Iris pigment epithelial cell (primary cell): Measurements from ENCODE around the gene DNAJC9.
"Not testable (repeated sequence)": the region's sequence is repeated elsewhere in the genome, so short reads cannot be mapped to it uniquely, and the experiment has no call there.

Source experiments
- DNase-seq: peaks from one replicate; pipeline ENCODE4 v3.0.0-alpha.2; 2011; ENCODE audit warnings: low read depth

Gene DNAJC9, protein sequence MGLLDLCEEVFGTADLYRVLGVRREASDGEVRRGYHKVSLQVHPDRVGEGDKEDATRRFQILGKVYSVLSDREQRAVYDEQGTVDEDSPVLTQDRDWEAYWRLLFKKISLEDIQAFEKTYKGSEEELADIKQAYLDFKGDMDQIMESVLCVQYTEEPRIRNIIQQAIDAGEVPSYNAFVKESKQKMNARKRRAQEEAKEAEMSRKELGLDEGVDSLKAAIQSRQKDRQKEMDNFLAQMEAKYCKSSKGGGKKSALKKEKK

DNA sequence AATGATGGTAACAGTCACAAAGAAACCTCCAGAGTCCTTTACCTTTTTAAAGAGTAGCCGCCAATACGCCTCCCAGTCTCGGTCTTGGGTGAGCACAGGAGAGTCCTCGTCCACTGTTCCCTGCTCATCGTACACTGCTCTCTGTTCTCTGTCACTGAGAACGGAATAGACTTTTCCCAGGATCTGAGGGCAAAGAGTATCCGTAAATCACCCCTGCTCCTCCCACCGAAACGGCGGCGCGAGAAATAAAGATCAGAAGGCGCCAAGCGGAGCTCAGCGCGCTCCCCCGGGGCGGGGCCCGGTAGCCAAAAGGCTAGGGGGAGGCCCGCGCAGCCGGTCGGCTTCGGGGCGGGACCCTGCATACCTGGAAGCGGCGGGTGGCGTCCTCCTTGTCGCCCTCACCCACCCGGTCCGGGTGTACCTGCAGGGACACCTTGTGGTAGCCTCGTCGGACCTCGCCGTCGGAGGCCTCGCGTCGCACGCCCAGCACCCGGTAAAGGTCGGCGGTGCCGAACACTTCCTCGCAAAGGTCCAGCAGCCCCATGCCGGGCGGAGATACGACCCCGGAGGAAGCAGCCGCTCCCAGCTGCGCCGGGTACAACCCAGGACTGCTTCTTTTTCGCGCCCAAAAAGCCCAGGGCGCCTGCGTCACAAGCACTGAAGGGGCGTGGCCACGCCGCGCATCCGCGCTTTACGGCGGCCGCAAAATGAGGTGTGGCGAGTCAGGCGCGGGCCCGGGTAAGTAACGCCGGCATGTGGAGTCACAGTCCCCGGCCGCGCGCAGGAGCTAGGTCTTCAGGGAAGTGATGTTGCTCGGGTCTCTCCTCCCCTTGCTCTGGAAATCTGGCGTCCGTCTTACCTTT lies at the start of gene DNAJC9:
DNAJC9 (minus strand) TSS at position 610 of the 863 bp plus-strand sequence; CDS start at position 544, 66 bp downstream.
- peak; percentile 92 for DNase-seq

GRCh38 chr10:73293461-73293860 lies 46.4 kb upstream of the DNAJC9 start:
- DNase-seq: no peak

DNA sequence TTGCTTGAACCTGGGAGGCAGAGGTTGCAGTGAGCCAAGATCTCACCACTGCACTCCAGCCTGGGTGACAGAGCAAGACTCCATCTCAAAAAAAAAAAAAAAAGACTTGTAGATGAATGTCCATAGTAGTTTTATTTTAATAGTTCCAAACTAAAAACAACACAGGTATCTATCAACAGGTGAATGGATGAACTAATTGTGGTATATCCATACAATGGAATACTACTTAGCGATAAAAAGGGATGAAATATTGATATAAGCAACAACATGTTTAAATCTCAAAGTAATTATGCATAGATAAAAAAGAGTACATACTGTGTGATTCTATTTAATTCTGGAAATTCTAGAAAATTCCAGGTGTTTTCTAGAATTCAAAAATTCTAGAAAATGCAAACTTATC lies 42.9 kb upstream of the DNAJC9 start:
- DNase-seq: no peak

DNA sequence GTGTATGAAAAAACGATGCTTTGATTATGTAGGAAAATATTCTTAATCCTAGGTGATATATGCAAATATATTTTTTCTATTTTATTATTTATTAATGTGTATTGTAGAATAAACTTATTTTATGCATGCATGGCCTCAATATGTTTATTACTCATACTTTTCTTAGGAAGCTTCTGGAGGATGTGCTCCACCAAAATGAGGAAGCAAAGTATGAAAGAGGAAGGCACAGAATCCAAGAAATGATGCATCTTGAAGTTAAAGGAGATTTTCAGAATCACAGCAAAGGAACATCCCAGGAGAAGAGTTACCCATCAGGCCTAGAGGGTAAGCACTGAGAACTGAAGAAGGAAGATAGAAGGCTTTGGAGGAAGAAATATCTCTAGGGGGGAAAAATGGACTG lies 40.4 kb upstream of the DNAJC9 start:
- DNase-seq: no peak

DNA sequence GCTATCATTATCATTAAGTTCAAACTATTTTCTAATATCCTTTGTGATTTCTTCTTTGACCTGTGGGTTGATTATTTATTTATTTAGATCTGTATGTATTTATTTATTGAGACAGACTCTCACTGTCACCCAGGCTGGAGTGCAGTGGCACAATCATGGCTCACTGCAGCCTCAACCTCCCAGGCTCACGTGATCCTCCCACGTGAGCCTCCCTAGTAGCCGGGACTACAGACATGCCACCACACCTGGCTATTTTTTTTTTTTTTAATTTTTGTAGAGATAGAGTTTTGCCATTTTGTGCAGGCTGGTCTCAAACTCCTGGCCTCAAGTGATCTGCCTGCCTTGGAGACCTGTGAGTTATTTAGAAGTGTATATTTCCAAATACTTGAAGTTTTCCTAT lies 34.0 kb upstream of the DNAJC9 start:
- no peak for DNase-seq

DNA sequence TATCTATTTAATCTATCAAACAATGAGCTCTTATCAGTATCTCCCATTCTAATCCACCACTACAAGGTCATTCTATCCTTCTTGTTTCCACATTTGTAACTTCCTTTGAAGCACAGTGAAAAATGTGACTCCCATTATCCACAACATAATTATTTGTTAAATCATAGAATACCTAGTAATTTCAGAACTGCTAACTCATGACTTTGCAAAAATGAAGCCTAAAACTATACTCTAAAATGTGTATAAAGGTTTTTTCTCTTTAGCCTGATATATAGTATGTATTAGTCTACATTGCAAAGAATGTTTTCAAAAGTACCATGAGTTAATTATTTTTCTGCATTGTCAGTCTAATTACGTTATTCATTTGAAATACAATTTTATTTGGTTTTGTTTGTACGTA lies 17.4 kb upstream of the DNAJC9 start:
- no peak for DNase-seq

DNA sequence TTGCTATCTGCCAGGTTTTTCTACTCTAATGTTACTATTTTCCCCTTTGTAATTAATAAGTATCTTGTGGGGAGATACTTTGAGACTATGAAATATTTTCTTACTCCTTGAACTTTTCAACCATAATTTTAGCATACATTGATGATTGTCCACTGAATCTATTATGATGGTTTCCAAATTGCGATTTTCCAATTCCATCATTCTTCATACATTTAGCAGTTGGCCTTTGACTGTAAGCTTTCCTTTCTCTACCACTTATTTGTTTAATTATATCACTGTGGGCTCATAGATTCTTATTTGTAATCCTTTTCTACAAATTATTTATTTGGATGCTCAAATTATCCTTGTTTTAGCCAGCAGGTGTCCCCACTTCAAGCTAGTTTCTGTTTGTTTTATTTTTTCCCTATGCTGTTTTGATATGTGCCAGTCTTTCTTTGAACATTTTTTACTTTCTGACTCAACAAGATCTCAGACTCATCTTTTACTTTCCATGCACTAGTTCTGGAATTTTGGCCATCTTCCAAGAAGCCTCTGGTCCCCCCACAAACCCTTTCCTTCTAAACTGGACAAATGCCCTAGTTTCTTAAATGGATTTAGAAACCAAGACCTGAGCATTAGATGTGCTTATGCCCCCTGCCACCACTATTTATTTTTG lies 16.8 kb upstream of the DNAJC9 start:
- DNase-seq: peak; percentile 54

DNA sequence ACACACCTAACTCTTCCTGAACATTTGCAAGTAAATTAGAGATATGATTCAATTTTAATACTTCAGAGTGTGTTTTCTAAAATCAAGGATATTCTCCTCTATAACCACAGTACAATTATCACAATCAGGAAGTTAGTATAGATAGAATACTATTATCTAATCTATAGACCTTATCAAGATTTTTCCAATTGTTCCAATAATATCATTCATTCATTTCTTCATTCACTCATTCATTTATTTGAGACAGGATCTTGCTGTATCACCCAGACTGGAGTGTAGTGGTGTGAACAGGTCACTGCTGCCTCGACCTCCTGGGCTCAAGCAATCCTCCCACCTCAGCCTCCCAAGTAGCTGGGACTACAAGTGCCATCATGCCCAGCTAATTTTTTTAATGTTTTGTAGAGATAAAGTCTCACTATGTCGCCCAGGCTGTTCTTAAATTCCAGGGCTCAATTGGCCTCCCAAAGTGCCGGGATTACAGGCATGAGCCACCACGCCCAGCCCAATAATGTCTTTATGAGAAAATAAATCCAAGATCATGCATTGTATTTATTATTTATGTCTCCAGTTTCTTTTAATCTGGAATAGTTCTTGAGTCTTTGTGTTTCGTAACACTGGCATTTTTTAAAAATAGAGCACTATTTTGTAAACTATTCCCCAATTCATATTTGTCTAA lies 16.0 kb upstream of the DNAJC9 start:
- DNase-seq: no peak

GRCh38 chr10:73262105-73262730 lies 15.2 kb upstream of the DNAJC9 start:
- peak; percentile 77 for DNase-seq

DNA sequence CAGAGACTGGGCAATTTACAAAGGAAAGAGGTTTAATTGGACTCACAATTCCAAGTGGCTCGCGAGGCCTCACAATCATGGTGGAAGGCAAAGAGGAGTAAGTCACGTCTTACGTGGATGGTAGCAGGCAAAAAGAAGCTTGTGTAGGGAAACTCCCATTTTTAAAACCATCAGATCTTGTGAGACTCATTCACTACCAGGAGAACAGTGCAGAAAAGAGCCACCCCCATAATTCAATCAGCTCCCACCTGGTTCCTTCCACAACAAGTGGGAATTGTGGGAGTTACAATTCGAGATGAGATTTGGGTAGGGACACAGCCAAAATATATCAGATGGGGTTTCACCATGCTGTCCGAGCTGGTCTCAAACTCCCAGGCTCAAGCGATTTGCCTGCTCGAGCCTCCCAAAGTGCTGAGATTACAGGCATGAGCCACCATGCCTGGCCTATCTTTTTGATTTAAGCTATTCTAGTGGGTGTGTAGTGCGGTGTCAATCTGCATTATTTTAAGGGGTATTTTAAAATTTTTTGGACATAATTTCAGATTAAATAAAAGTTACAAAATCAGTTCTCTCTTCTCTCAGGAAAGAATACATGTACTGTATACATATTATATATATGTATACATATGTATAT lies 14.4 kb upstream of the DNAJC9 start:
- no peak for DNase-seq

DNA sequence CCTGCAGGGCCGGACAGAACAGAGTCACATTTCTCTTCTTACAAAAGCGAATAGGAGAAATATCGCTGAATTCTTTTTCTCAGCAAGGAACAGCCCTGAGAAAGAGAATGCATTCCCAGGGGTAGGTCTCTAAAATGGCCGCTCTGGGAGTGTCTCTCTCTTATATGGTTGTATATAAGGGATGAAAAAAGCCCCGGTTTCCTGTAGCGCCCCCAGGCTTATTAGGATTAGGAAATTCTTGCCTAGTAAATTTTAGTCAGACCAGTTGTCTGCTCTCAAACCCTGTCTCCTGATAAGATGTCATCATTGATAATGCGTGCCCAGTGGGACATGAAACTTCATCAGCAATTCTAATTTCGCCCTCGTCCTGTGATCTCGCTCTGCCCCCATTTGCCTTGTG lies 11.6 kb upstream of the DNAJC9 start:
- not testable (repeated sequence) for DNase-seq

- DNase-seq: no peak
Observed at GRCh38 chr10:73253225-73253555, 6.1 kb upstream of the DNAJC9 start.

DNA sequence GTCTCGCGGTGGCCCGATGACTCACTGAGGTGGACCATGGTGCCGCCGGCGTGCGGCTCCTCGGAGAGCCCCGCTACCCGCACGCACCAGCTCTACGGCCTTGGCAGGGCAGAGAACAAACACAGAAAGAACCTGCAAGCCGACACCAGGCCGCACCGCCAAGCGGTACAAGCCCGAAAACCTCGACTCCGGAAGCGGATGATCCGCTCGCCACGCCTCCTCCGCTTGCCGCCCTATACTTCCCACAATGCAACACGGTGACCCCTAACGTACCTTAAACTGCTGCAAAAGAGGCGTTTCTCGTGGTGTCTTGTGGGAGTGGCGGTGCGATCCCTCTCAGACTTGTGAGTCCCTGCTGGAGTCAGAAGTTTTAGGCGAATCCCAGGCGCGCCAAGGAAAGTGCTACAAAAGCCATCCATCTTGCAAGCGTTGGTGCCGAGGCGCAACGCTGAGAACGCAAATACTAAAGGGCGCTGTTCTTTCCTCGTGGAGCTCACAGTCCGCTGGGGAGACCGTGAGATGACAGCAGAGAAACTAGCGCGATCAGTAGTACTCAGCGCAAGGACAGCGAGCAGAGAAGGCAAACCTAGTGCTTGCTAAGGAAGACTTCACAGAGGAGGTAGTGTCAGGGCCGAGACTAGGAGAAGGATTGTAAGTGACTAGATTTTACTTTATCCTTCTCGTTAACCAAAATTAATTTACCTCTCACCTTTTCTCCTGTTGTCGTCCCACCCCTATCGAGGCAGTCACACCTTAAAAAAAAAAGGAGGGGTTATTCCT lies 5.6 kb upstream of the DNAJC9 start, which contains the start of gene MRPS16:
MRPS16 (minus strand) TSS at position 200 of the 780 bp plus-strand sequence; CDS start at position 38, 162 bp downstream.
- peak; percentile 98 for DNase-seq

DNA sequence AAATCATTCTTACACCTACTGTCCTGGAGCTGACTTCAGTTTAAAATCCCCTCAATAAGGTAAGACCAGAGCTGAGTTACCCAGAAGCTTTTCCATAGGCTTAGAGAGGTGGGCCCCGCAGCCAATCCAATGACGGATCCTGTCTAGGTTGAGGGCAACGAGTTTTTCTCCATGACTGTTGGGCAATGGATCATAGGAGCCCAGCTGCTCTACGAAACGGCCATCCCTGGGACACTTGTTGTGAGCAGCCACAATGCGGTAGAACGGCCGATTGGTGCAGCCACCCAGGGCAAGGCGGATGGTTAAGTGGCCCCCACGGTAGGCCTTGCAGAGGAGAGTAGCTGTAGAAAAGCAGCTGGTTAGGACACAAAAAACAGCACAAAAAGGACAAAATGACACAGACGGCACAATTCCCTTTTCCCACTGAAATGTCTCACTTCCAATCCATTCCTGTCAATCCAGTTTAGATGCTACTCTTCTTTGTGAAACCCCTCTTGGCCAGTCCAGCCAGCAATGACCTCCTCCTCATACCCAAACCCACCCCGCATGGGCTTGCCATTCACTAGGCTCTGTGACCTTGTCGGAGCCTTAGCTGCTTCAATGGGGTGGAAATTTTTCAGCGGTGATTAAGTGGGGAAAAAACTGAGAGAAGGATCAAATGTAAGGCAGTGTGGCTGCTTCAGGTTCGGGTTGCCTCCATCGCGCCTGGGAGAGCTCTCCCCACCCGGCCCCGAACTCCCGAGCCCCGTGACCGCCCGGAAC lies 4.8 kb upstream of the DNAJC9 start:
- DNase-seq: peak; percentile 39

- no peak for DNase-seq
Observed at GRCh38 chr10:73248259-73248724, 1.2 kb upstream of the DNAJC9 start.

DNA sequence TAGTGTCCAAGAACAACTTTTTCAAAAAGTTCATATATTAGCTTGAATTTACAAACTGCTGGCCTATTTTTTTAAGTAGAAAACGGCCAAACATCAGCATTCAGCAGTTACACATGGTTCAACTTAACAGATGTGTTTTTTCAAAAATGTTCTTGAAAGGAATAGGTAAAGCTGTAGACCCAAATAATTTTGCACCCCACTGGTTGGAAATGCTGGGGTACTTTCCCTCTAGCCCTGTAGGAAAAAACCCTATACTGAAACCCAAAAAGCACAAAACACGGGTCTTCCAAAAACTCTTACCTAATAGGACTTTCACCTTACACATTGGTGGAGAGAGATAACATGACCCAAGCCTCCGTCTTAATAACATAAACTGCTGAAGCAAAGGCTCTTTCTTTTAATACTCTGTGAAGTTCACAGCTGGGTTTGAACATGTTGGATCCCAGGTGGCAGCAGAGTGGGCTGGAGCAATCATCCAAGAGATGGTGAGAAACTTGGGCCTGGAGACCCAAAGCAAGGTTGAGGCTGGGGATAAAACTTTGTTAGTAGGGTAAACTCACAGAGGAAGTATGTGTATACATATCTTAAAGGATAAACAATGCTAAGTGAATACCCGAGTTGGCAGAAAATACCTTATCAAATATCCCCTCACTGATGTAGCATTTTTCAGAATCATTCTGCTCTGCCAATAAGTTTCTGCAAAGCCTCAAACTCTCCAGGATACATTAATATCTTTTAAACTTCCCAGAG lies 629 bp upstream of the DNAJC9 start:
- no peak for DNase-seq

- DNase-seq: no peak
Observed at GRCh38 chr10:73246322-73246645, 771 bp downstream of the DNAJC9 start.

- DNase-seq: no peak
Observed at GRCh38 chr10:73244866-73245477, 2.1 kb downstream of the DNAJC9 start.

- DNase-seq: no peak
Observed at GRCh38 chr10:73239908-73240307, 7.1 kb downstream of the DNAJC9 start.
